GM23338 (cell line): ENCODE results near the gene STK38L. TPM values are rescaled to one million over a fixed set of nuclear protein-coding genes. Genes with fewer than 3 reads are reported as not detected.

Experiments
- ATAC-seq: fragments of 200-7000 bp; cut with Tn5 transposase; 3 replicates; pipeline ENCODE4 v1.9.1; 2020
- DNase-seq: peaks from one replicate; pipeline ENCODE4 v3.0.0-alpha.2; 2015; ENCODE audit warnings: low spot score
- H2AFZ ChIP-seq: fragments of 200-600 bp; sonication (generic); 2 replicates; pipeline ENCODE4 v1.8.0; 2016; ENCODE audit warnings: antibody characterized with exemption, mild to moderate bottlenecking, moderate library complexity
- H3F3A ChIP-seq: fragments of 200-600 bp; sonication (generic); replicated peaks from 2 replicates; pipeline ENCODE4 v1.8.0; 2017; ENCODE audit warnings: antibody characterized with exemption, mixed run types, low read depth
- H3K27ac ChIP-seq: fragments of 200-600 bp; sonication (generic); 2 replicates; pipeline ENCODE4 v1.6.1; 2016; ENCODE audit warnings: low read depth
- H3K27me3 ChIP-seq: fragments of 200-600 bp; sonication (generic); 2 replicates; pipeline ENCODE4 v1.8.0; 2016; ENCODE audit warnings: mild to moderate bottlenecking, mixed run types, moderate library complexity; ENCODE audit not compliant: insufficient read depth
- H3K36me3 ChIP-seq: fragments of 200-600 bp; sonication (generic); 2 replicates; pipeline ENCODE4 v1.8.0; 2016; ENCODE audit warnings: mild to moderate bottlenecking; ENCODE audit not compliant: insufficient read depth
- H3K4me1 ChIP-seq: fragments of 200-600 bp; sonication (generic); 2 replicates; pipeline ENCODE4 v1.8.0; 2016; ENCODE audit warnings: mild to moderate bottlenecking, moderate library complexity; ENCODE audit not compliant: insufficient read depth
- H3K4me2 ChIP-seq: fragments of 200-600 bp; sonication (generic); 2 replicates; pipeline ENCODE4 v1.7.1; 2017; ENCODE audit warnings: mixed run types
- H3K4me3 ChIP-seq: fragments of 200-600 bp; sonication (generic); 2 replicates; pipeline ENCODE4 v1.6.1; 2016; ENCODE audit warnings: mixed run types
- H3K79me2 ChIP-seq: fragments of 200-600 bp; sonication (generic); replicated peaks from 2 replicates; pipeline ENCODE4 v1.8.0; 2017; ENCODE audit warnings: mild to moderate bottlenecking; ENCODE audit not compliant: insufficient read depth
- H3K9me2 ChIP-seq: fragments of 200-600 bp; sonication (generic); 2 replicates; pipeline ENCODE4 v1.8.0; 2017; ENCODE audit not compliant: insufficient read depth
- H4K20me1 ChIP-seq: fragments of 200-600 bp; sonication (generic); replicated peaks from 2 replicates; pipeline ENCODE4 v1.8.0; 2017; ENCODE audit warnings: mild to moderate bottlenecking; ENCODE audit not compliant: insufficient read depth
- H3K27ac Mint-ChIP-seq: 2 replicates; pipeline ENCODE4 v1.8.0; 2020; ENCODE audit warnings: inconsistent platforms, mild to moderate bottlenecking, moderate library complexity, mixed read lengths
- H3K27me3 Mint-ChIP-seq: 3 replicates; pipeline ENCODE4 v1.8.0; 2022; ENCODE audit warnings: low read depth, mild to moderate bottlenecking, moderate library complexity, mixed read lengths, inconsistent platforms; ENCODE audit not compliant: insufficient read depth, poor library complexity
- H3K36me3 Mint-ChIP-seq: 3 replicates; pipeline ENCODE4 v1.8.0; 2021; ENCODE audit warnings: low read depth, mild to moderate bottlenecking, inconsistent platforms, moderate library complexity, mixed read lengths
- H3K4me1 Mint-ChIP-seq: 3 replicates; pipeline ENCODE4 v1.8.0; 2020; ENCODE audit warnings: mild to moderate bottlenecking, inconsistent platforms, mixed read lengths
- H3K4me3 Mint-ChIP-seq: 3 replicates; pipeline ENCODE4 v1.8.0; 2021; ENCODE audit warnings: moderate library complexity, mild to moderate bottlenecking, inconsistent platforms, mixed read lengths
- H3K9me3 Mint-ChIP-seq: 3 replicates; pipeline ENCODE4 v1.8.0; 2020; ENCODE audit warnings: moderate library complexity, mild to moderate bottlenecking, inconsistent platforms, mixed read lengths
- CREB1 ChIP-seq: fragments of 250-450 bp; sonication (Bioruptor Pico); IDR thresholded peaks from 2 replicates; pipeline ENCODE4 v1.5.0; 2020; ENCODE audit warnings: low read depth, mild to moderate bottlenecking, moderate library complexity
- CTCF ChIP-seq, 2 experiments: fragments of 200-600 bp in 1 of 2; sonication (generic) in 1 of 2; conservative IDR thresholded peaks; 2 replicates each; pipeline versions ENCODE4 v1.5.1 to v1.6.1; 2016 to 2017; ENCODE audit warnings: antibody characterized with exemption in 2 of 2, low read depth in 2 of 2, mild to moderate bottlenecking in 2 of 2, moderate library complexity in 1 of 2
- EZH2 ChIP-seq: fragments of 200-600 bp; sonication (generic); IDR thresholded peaks from one replicate; pipeline ENCODE4 v1.8.0; 2017; ENCODE audit warnings: antibody characterized with exemption, mild to moderate bottlenecking, low read depth; ENCODE audit not compliant: unreplicated experiment
- EZH2phosphoT487 ChIP-seq: fragments of 200-600 bp; sonication (generic); IDR thresholded peaks from one replicate; pipeline ENCODE4 v1.8.1; 2018; ENCODE audit warnings: antibody characterized with exemption; ENCODE audit not compliant: unreplicated experiment
- JUNB ChIP-seq: IDR thresholded peaks from one replicate; pipeline ENCODE4 v1.6.1; 2016; ENCODE audit warnings: antibody characterized with exemption; ENCODE audit not compliant: unreplicated experiment
- NANOG ChIP-seq: IDR thresholded peaks from 2 replicates; pipeline ENCODE4 v1.6.1; 2016; ENCODE audit warnings: antibody characterized with exemption, borderline replicate concordance
- REST ChIP-seq: IDR thresholded peaks from one replicate; pipeline ENCODE4 v1.6.1; 2018; ENCODE audit warnings: antibody characterized with exemption; ENCODE audit not compliant: unreplicated experiment
- STAT1 ChIP-seq: IDR thresholded peaks from one replicate; pipeline ENCODE4 v1.6.1; 2016; ENCODE audit warnings: antibody characterized with exemption; ENCODE audit not compliant: unreplicated experiment
- ZNF114 ChIP-seq: fragments of 250-450 bp; sonication (Bioruptor Pico); IDR thresholded peaks from 2 replicates; pipeline ENCODE4 v1.5.0; 2020; ENCODE audit warnings: mild to moderate bottlenecking, moderate library complexity
- polyA plus RNA-seq: library from polyadenylated mRNA; unstranded; fragments of >200 nt; fragmentation: Nextera tagmentation; extraction: Ambion mirVana; gene quantifications from 2 replicates; pipeline ENCODE4 v1.2.1, GENCODE V29; 2016
- total RNA-seq: library from RNA; depleted of rRNA; stranded (reverse); fragments of >200 nt; shearing (Covaris generic); gene quantifications from 2 replicates; pipeline ENCODE4 v1.2.3, GENCODE V29; 2014
- TF ChIP-seq, protein P1 (sequence below): IDR thresholded peaks from 2 replicates; pipeline ENCODE4 v1.6.1; 2016; ENCODE audit warnings: antibody characterized with exemption
- TF ChIP-seq, protein P2 (sequence below): fragments of 250-450 bp; sonication (Bioruptor Pico); IDR thresholded peaks from 2 replicates; pipeline ENCODE4 v1.5.0; 2020; ENCODE audit warnings: mild to moderate bottlenecking, moderate library complexity

The STK38L gene
- total and polyA plus RNA-seq, 2 experiments from 2014 or later, result 28.9 to 56.5 TPM

DNA sequence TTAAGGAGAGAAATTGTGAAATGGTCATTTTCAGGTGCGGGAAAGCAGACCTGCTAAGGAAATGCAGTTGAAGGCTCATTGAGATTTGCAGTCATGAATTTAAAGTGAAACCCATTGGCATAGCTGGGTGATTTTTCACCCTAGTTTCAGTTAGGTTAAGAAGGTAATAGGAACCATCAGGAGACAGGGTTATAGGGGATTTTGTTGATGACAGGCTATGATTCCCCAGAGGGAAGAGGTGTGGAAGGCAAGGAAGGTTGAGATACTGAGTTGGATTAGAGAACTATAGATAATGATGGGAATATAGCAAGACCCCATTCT, 65.9 kb downstream of the STK38L start:
- Histone ChIP-seq H3K9me2 (no peaks in the 10 kb centered on the region), H2AFZ (no peak overlapping the region), H3F3A (no peaks in the 10 kb centered on the region), H3K4me3 (no peak overlapping the region), H3K27me3 (no peaks in the 10 kb centered on the region), H4K20me1 (no peaks in the 10 kb centered on the region; the same call in 1 of the 2 replicates), H3K4me2 (no peak overlapping the region), H3K79me2 (no peaks in the 10 kb centered on the region), H3K4me1 (no peaks in the 10 kb centered on the region), H3K36me3 (peaks cover 21% of the 10 kb centered on the region), H3K27ac (no peak overlapping the region)
- Mint-ChIP-seq H3K4me3 (no peak overlapping the region), H3K27ac (no peak overlapping the region), H3K36me3 (peaks cover 33% of the 10 kb centered on the region), H3K4me1 (no peaks in the 10 kb centered on the region), H3K9me3 (no peaks in the 10 kb centered on the region), H3K27me3 (peaks cover 5% of the 10 kb centered on the region)
- DNase-seq, result no peak
- TF ChIP-seq EZH2phosphoT487, result no peak
- TF ChIP-seq REST, result no peak
- TF ChIP-seq CREB1 (CRISPR knock-in tag), result no peak
- TF ChIP-seq ZNF114, result no peak
- TF ChIP-seq EZH2, result no peak
- TF ChIP-seq, protein P1, sequence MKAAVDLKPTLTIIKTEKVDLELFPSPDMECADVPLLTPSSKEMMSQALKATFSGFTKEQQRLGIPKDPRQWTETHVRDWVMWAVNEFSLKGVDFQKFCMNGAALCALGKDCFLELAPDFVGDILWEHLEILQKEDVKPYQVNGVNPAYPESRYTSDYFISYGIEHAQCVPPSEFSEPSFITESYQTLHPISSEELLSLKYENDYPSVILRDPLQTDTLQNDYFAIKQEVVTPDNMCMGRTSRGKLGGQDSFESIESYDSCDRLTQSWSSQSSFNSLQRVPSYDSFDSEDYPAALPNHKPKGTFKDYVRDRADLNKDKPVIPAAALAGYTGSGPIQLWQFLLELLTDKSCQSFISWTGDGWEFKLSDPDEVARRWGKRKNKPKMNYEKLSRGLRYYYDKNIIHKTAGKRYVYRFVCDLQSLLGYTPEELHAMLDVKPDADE, result no peak
- no peak for TF ChIP-seq CTCF (conservative IDR thresholded peaks at IDR 0.05; ENCODE audit: low read depth in 2 of 2)
- no peak for TF ChIP-seq STAT1
- TF ChIP-seq NANOG, result no peak
- TF ChIP-seq, protein P2, sequence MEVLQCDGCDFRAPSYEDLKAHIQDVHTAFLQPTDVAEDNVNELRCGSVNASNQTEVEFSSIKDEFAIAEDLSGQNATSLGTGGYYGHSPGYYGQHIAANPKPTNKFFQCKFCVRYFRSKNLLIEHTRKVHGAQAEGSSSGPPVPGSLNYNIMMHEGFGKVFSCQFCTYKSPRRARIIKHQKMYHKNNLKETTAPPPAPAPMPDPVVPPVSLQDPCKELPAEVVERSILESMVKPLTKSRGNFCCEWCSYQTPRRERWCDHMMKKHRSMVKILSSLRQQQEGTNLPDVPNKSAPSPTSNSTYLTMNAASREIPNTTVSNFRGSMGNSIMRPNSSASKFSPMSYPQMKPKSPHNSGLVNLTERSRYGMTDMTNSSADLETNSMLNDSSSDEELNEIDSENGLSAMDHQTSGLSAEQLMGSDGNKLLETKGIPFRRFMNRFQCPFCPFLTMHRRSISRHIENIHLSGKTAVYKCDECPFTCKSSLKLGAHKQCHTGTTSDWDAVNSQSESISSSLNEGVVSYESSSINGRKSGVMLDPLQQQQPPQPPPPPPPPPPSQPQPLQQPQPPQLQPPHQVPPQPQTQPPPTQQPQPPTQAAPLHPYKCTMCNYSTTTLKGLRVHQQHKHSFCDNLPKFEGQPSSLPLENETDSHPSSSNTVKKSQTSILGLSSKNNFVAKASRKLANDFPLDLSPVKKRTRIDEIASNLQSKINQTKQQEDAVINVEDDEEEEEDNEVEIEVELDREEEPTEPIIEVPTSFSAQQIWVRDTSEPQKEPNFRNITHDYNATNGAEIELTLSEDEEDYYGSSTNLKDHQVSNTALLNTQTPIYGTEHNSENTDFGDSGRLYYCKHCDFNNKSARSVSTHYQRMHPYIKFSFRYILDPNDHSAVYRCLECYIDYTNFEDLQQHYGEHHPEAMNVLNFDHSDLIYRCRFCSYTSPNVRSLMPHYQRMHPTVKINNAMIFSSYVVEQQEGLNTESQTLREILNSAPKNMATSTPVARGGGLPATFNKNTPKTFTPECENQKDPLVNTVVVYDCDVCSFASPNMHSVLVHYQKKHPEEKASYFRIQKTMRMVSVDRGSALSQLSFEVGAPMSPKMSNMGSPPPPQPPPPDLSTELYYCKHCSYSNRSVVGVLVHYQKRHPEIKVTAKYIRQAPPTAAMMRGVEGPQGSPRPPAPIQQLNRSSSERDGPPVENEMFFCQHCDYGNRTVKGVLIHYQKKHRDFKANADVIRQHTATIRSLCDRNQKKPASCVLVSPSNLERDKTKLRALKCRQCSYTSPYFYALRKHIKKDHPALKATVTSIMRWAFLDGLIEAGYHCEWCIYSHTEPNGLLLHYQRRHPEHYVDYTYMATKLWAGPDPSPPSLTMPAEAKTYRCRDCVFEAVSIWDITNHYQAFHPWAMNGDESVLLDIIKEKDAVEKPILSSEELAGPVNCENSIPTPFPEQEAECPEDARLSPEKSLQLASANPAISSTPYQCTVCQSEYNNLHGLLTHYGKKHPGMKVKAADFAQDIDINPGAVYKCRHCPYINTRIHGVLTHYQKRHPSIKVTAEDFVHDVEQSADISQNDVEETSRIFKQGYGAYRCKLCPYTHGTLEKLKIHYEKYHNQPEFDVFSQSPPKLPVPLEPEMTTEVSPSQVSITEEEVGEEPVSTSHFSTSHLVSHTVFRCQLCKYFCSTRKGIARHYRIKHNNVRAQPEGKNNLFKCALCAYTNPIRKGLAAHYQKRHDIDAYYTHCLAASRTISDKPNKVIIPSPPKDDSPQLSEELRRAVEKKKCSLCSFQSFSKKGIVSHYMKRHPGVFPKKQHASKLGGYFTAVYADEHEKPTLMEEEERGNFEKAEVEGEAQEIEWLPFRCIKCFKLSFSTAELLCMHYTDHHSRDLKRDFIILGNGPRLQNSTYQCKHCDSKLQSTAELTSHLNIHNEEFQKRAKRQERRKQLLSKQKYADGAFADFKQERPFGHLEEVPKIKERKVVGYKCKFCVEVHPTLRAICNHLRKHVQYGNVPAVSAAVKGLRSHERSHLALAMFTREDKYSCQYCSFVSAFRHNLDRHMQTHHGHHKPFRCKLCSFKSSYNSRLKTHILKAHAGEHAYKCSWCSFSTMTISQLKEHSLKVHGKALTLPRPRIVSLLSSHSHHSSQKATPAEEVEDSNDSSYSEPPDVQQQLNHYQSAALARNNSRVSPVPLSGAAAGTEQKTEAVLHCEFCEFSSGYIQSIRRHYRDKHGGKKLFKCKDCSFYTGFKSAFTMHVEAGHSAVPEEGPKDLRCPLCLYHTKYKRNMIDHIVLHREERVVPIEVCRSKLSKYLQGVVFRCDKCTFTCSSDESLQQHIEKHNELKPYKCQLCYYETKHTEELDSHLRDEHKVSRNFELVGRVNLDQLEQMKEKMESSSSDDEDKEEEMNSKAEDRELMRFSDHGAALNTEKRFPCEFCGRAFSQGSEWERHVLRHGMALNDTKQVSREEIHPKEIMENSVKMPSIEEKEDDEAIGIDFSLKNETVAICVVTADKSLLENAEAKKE, result no peak
- no peak for TF ChIP-seq JUNB
- no peak for ATAC-seq
